ENCODE measurements around the gene GJD3.

Gene GJD3

DNA sequence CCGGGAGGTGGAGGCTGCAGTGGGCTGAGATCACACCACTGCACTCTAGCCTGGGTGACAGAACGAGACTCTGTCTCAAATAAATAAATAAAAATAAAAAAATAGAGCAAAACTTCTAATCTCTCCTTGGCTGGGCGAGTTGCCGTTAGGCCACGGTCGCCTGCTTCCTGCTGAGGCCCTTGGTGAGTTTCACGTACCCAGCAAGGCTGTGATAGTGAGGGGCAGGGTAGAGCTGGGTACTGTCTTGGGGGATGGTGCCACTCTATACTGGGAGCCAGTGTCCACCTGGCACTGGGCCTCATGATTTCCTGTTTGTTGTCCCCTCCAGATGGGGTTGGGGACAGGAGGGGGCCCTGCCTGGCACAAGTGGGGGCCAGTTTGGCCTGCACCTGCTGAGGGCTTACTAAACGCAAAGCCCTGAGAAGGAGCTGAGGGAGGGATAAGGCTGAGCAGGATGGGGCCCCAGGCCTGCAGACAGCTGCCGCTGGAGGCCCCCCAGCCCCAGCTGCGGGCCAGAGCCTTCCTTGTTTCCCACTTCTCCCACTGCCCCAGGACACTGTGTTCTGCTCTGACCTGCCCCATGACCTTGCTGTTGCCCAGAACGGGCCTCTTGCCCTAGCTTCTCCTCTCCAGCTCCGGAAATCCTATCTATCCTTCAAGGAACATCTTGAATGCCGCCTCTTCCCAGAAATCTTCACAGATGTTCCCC, 25.4 kb downstream of the GJD3 start:
- DNase-seq, result no peak

DNA sequence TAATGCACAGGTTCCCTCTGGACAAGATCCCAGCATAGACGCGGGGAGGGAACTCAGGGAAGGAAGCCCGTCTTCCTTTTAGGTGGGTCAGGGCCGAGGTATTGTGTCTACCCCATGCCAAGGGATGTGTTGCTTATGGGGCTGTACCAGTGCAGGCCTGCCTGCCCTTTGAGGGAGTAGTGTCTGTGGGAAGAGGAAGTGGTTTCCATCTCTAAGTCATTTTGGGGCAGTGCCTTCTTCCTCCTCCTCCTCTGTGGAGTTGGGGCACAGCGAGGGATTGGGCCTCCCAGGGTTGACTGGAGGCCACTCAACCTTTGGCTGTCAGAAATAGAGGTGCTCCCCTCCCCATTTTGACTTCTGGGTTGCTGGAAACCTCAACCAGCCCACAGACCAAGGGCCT, 26.5 kb downstream of the GJD3 start:
- DNase-seq, result no peak

DNA sequence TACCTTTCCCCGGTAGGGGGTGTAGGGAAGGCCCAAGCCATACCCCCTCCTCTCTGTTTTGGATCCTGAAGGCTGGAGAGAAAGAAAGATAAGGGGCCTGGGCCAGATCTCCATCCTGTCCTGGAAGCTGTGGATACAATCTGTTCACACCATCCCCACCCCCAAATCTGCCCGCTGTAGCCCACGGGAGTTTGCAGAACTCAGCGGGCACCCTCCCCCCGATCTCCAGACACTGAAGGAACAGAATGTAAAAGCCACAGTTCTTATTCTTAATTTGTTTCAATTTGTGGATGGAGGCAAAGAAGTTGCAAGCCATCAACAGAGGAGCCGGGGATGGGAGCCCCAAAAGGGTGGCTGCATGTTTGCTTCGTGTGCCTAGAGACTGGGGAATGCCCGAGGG, 27.2 kb downstream of the GJD3 start:
- DNase-seq, result no peak

DNA sequence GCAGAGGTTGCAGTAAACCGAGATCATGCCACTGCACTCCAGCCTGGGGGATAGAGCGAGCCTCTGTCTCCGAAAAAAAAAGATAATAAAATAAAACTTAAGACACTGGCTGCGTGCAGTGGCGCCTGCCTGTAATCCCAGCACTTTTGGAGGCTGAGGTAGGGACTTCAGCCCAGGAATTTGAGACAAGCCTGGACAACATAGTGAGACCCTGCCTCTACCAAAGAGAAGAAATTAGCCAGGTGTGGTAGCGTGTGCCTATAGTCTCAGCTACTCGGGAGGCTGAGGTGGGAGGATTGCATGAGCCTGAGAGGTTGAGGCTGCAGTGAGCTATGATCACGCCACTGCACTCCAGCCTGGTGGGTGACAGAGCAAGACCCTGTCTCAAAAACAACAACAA, 28.9 kb downstream of the GJD3 start:
- no peak for DNase-seq

DNA sequence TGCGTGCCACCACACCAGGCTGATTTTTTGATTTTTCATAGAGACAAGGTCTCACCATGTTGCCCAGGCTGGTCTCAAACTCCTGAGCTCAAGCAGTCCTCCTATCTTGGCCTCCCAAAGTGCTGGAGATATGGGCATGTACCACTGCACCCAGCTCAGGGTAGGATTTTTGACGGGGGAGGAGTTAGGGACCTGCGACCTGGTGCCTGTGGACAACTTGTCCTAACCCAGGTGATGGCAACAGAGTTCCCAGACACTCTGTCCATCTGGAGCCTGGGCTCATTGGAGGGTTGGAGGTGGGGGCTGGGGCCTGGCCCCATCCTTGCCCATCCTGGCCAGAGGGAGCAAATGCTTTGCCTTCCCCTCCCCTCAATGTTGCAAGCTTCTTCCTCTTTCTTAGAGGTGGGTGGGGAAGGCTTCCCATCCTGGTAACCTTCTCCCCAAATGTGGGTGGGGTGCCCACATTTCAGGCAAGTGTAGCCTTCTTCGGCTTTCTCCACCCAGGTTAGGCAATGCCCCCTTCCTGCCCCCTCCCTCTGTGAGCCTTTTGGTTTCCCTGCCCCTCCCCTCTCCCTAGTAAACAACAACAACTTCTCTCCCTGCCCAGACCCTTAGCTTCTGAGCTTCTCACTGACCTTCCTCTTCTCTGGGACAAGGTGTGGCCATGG, 30.6 kb downstream of the GJD3 start:
- no peak for DNase-seq

DNA sequence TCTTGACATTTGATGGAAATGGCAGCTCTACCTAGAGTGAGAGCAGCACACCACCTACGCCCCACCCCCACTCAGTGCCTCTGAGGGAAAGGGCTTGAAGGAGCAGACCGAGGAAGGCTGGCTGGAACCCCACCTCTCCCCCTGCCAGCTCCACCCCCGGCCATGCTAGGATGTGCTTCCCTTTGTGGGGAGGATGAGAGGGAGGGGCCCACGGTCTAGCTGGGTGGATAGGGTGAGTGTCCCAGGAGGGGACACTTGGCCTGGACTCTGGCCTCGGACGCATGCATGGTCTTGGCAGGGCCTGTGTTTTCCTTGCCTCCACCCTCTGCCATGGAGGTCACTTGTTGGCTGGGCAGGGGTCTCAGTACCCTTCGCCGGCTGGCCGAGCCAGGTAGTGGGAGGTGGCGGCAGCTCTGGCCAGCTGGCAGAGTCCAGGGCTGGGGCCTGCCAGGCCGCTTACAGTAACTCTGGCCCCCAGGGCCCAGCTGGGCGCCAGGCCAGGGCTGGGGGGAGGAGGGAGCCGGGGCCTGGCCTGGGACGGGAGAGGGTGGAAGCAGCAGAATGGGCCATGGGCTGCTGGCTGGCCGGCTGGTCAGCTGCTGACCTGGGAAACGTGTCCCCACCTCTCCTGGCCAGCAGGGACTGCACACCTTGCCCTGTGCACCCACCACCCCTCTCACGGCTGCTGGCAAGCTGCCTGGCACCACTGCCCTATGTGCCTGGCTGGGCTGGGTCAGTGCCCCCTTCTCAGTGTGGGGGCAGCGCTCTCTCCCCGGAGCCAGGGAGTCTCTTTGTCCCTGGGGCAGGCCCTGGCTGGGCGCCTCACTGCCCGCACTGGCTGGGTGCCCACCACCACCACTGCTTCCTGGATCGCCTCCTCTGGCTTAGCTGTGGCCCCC, 32.5 kb downstream of the GJD3 start:
- no peak for DNase-seq

DNA sequence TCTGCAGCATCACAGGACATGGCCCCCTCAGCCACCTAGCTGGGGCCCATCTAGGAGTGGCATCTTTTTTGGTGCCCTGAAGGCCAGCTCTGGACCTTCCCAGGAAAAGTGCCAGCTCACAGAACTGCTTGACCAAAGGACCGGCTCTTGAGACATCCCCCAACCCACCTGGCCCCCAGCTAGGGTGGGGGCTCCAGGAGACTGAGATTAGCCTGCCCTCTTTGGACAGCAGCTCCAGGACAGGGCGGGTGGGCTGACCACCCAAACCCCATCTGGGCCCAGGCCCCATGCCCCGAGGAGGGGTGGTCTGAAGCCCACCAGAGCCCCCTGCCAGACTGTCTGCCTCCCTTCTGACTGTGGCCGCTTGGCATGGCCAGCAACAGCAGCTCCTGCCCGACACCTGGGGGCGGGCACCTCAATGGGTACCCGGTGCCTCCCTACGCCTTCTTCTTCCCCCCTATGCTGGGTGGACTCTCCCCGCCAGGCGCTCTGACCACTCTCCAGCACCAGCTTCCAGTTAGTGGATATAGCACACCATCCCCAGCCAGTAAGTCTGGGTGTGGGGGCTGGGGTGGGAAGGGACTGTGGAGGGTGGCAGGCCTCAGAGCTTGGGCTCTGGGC, 33.6 kb downstream of the GJD3 start:
- no peak for DNase-seq

DNA sequence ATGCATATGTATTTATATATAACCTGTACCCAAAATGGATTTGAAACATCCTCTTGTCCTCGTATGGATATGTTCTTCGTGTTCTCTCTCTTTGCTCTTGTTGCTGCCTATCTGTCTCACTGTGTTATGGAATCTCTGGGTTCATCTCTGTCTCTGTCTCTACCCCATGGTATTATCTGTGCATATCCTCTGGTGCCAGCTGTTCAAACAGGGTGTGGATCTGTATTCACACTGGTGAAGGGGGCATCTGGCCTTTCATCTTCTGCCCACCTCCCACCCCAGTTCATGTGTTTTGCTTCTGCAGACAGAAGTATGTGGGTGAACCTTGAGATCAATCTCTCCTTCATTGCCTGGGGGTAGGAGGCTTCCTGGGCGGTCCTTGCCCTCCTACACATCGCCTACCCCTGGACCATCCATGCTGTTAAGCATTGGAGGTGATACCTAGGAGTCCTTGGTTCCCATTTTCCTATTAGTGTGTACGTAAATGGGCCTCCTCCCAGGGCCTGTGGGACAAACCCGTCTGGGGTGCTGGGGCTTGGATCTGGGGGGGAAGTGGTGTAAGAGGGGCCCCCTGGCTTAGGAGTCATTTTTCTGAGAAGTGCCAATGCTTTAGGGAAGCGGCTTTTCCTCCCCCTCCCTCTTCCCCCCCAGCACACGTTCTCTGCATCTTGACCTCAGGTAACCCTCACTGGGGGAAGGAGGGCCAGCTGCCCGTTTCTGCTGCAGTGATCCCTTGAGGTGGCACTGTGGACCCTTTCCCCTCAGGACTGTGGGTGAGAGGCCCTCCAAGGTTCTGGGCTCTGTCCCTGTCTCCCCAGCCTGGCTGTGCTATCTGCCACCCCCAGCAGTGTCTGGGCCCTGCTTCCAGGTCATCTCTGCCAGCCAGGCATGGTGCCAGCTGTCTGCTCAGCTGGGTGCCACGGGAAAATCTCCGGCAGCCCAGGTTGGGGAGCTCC, 34.4 kb downstream of the GJD3 start:
- DNase-seq, result no peak

DNA sequence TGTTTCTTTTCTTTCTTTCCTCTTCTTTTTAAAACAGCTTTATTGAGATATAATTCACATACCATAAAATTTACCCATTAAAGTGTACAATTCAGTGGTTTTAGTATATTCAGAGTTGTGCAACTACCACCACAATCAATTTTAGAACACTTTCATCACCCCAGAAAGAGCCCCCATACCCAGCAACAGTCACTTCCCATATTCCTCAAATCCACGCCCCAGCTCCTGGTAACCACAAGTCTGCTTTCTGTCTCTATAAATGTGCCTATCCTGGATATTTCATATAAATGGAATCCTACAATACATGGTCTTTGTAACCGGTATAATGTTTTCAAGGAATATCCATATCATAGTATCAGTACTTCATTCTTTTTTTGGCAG, 36.2 kb downstream of the GJD3 start:
- DNase-seq, result no peak

DNA sequence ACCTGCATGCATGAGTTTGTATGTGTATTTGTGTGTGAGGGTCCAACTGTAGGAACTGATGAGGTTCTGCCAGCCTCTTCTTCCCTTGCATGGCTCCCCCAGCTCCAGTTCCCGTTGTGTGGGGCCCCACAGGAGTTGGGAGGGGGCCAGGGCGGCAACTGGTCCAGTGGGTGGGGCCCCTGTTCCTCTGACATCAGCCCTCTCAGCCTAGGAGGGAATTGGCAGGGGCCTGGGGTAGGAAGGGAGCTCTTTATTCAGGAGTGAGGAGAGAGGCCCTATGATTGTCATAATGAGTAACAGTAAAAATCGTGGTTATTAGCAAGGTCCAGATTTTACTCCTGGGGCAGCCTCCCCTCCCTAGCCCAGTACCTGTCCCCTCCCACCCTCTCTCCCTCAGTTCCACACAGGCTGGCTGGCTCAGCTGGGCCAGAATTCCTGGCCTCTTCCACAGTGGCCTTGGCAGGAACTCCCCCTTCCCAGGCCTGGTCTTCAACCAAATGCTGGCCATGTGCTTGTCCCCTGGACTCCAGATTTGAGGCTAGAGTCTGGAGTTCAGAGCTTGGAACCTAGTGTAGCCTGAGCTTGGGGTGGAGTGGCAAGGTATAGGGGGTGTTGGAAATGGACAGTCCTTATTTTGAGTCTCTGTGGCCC, 36.7 kb downstream of the GJD3 start:
- no peak for DNase-seq

DNA sequence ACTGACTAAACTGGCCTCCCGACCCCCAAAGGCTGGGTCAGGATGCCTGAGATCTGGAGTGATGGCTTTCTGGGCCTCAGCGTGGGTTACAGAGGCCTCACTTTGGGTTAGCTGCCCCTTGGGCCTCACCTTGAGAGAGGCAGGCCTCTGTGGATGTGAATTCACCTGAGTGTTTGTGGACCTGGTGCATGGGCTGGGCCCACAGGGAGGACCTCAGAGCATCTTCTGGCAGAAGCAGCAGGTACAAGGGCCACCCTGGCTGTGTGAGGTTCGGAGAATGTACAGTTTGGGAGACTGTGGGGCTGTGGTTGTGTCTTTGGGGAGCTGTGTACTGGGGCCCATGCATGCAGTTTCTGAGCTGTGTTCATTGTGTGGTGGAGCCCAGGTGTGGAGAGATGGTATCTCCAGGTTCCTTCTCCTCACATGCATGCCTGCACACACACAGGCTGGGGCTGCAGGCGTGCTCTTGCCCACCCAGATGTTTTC, 37.2 kb downstream of the GJD3 start:
- DNase-seq, result no peak

DNA sequence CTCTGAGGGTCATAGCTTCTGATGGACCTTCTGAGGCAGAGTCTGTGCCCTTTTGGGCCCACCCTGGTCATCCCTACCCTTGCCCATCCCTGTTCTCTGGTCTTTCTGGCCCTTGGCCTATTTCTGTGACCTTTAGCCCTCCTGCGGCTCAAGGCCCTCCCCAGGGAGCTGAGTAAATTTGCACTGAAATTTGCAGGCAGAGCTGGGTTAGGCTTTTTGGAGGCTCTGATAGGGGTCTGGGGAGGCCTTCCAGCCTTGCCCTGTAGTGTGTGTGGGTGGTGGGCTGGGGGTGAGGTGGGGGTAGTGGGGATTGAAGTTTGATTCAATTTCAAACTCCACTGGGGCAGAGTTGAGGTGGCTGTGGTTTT, 37.7 kb downstream of the GJD3 start:
- no peak for DNase-seq

DNA sequence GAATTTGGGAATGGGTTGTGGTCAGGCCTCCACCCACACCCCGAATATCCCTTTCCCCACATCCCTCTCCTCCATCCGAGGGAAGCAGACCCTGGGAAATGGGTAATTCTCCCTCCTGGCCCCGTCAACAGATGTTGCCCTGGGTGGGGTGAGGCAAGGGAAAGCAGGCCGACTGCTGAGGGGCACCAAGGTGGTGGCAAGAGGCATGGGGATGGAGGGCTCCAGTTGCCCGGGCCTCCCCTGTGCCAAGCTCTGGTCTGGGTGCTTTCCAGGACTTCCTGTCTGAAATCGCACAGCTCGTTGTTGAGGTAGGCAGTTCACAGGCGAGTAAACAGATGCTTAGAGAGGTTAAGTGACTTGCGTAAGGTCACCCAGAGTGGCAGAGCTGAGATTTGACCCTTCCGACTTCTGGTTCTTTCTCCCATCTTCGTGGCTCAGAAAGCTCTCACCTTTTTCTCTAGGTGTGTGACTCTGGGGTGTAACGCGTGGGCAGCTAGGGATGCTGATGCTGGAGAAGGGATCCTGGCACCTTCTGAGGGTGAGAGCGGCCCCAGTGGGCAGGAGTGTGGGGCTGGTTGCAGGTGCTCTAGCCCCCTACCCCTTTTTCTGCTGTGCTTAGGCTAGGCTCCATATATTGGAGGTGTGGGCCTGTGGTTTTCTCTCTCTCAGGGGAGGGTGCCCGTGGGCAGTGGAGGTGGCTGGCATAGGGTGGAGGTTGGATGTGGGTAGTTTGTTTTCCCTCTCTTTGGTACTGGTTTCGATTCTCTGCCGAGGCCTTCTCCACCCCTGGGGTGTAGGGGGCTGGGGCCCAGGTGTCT, 38.3 kb downstream of the GJD3 start:
- peak in 2 of 4 experiments; percentile 34 to 42 for DNase-seq

DNA sequence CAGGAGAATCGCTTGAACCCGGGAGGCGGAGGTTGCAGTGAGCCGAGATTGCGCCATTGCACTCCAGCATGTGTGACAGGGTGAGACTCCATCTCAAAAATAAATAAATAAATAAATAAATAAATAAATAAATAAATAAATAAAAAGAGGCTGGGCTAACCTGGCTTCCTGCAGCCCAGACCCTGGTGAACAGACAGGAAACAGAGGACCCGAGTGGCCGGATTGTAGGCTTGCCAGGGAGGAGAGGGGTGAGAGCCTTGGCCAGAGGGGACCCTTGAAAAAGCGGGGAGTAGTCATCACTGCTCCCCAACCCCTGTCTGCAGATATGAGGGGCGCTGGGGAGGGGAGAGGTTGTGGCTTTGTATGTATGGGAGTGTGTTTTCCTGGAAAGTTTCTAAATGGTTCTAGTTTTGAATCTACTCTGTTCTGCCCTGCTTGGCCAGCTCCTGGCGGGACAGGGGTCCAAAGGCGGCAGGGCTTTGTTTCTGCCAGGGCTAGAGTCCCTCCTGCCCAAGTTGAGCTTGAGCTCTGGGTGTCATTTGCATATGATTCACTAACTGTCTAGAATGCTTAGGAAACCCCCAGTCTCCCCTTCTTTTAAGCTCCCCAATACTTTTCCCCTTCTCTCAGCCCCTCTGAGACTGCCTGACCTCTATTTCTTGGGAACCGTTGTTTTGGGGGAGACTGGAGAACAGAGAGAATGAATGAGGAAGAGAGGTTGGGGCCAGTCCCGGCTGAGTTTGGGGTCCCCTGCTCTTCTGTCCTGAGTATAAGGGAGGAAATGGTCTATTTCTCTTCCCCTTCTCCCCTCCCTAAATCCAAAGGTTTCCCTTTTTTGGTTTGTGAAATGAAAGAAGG, 39.2 kb downstream of the GJD3 start:
- no peak for DNase-seq

DNA sequence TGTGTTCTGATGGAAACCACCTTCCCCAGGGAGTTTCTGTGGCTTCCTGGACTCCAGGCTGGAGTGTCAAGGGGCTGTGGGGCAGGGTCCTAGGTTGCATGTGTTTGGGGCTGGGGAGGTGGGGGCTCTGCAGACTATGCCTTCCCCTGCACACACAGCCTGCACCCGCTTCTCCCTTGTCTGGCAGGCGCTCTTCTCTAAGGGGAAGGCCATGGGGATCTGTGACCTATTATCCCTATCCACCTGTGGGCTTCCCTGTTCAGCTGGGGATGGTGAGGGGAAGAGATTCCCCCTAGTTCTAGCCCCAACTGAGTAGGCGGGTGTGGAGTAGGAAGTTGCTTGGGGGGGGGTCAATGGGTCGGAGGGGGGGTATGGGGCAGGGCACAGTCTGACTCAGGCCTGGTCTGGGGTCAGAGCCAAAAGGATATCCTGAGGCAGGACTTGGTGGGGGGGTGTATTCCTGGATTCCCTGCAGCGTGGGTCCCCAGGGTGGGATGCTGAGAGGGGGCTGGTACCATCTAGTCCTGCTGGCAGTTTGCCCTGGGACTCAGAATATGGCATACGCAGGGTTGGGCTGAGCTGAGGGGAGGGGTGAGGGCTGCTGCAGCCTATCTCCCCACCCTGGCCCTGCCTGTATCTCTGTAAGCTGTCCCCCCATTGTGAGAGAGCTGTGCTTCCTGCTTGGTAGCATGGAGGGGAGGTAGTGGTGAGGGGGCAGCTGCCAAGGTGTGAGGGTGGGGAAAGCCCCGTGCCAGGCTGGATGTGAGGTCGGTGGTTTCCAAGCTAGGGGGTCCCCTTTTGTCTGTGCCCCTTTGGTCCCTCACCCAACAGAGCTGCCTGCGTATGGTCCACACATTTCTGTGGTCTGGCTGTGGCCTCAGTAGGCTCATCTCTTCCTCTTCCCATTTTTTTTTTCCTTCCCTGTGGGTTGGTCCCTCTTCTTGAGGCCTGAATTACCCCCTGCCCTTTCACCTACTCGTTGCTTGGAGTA, 40.9 kb downstream of the GJD3 start:
- DNase-seq, result peak in 1 of 4 experiments; percentile 34

DNA sequence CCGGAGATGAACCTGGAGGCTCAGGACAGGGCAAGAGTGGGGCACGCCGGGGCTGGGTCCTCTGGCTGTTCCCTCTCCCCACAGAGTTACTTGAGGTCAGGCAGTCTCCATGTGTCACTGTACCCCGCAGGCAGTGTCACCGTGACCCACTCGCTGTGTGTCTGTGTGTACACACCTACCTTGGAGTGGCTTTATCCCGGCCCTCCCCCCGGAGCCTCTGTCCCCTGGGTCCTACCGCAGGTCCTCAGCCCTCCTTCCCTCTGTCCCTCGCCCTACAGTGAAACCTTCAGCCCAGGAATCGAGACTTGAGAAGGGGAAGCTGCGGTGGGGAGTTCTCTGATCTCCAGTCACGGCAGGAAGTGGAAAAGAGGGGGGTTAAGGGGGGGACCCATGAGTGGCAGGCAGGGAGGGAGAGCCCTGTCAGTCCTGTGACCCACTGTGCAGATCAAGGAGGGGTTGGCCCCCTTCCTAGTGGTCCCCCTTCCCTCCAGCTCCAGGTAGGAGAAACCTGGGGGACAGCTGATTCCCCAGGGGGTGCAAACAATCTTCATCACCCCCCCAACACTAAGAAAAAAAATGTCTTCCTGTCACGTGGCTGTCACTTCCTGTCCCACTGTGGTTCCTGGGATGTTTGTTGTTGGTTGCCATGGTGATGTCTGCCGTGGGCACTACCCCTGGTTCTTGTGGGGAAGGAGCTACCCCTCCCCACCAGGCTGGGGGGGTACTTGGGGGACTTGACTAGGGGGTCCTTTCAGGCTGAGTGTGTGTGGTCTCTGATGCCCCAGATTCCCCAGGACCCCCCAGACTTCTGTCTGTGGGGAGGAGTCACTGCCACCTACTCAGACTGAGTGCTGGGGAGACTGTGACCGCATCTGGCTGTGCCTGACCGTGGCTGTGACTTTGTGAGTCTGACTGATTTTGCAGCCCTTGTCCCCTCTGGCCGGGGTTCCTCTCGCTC, 41.9 kb downstream of the GJD3 start:
- DNase-seq, result peak; percentile 44 to 78 (median 68)

DNA sequence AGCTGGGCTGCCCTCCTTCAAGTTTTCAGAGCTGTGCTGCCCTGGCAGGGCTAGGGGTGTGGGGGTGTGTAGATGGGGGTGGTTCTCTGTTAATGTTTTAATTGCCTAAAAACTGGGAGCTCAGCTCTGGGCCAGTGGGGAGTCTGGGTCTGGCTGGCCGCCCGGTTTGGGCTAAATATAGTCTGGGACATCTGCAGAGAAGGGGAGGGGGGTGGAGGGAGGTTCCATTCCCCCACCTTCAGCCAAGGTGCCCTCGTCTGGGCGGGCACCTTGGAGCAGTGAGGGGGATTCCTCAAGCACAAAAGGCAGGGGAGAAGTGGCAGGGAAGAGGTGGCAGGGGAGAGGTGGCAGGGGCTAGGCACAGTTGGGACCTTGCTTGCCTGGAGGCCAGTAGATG, 42.6 kb downstream of the GJD3 start:
- no peak for DNase-seq

Measured in activated naive CD4-positive, alpha-beta T cell (primary cell).